NOMO-1 treated with dmso at 0.1 percent for 144 hours (cell line): Measurements from ENCODE around the gene DCT.

Experiments
- DNase-seq: peaks from one replicate; lab custom pipeline; 2025; ENCODE audit not compliant: unreplicated experiment; lab: John Stamatoyannopoulos, UW

DCT gene

DNA sequence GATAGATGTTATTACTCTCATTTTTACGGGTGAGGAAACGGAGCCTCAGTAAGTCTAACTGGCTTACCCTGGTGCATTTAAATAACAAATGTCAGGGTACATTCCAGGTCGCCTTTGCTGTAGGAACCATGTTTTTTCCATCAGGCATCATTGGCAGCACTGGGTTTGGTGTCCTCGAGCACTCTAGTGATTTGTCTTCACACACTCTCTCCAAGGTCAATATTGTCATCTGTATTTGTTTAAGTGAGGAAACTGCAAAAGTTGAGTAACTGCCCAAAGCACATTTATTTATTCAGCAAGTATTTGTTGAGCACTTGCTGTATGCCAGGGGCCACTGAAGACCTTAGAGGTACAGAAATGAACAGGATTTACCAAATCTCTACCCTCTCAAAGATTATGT lies 78.6 kb downstream of the DCT start:
- no peak for DNase-seq

GRCh38 chr13:94399812-94400211 lies 79.7 kb downstream of the DCT start:
- DNase-seq, result no peak

- DNase-seq, result no peak
Measured at GRCh38 chr13:94395860-94396259, 83.6 kb downstream of the DCT start.

DNA sequence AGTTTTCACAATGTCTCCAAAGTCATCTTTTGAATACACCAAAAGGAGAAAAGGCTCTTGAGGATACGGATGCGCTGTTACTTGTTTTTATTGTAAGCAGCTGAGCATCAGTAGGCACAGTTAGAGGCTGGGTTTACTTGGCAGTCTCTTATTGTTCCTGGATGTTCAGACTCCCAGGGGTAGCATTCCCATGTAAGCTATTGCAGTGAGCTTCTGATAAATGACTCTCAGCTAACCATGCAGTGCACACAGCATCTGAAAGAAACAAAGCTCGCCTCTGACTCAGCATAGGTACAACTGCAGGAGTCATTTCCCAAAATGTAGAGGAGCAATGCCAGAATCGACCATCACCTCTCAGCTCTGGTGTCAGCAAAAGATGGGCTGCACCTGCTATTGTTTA lies 84.8 kb downstream of the DCT start:
- DNase-seq, result no peak

DNA sequence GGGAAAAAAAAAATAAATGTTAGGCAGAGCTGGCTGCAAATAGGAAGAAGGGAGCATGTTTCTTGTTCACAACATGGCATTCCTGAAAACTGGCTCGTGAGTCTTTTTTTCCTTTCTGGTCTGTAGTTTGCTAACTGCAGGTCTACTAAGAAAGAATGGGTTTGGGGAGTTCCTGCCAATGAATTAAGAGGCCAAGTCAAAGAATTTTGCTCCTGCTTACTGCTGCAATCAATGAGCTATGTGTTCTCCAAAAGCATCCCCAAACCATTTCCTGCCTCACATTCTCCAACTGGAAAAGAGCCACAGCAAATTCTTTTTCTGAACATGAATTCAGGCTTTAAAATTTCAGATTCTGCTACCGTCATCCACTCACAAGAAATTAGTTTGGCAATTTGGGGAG lies 88.6 kb downstream of the DCT start:
- no peak for DNase-seq

DNA sequence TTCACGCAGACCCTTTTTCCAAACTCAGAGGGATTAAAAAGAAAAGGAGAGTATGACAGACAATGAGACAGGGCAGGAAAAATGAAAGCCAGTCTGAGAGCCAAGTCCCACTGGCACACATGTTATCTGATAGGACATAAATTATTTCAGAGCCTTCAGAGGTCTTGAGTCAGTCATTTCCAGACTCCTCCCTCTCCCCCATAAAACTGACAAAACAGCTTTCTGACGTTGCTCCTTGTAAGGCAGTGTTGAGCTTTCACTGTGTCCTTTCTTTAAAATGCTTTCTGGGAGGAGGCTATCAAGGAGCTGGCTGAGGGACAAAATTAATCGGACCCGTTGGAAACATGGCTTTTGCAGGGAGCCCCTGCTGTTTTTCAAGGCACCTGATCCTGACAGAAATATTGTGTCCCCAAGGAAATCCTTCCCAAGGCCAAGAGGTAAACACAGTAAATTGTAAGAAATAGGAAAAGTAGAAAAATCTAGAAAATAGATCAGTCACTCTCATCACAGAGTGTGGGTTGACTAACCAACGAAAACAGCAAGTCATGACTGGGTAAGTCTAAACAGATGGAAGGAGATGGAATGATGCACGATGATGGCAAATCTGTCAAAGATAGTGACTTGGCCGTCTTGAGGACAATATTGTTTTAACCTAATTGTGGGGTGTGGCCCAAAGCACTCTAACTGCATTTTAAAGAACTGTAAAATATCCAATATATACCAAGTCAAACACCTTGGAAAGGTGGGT lies 89.7 kb downstream of the DCT start:
- no peak for DNase-seq

- DNase-seq, result no peak
Measured at GRCh38 chr13:94387047-94387446, 92.4 kb downstream of the DCT start.
